GM19193 (cell line): ENCODE data around the gene GRIP2.

Experiments used
- POLR2A ChIP-seq: IDR thresholded peaks from 4 replicates; pipeline ENCODE4 v1.6.1; 2011; ENCODE audit not compliant: insufficient read depth, insufficient read length; ENCODE audit errors: extremely low read depth

The GRIP2 gene

DNA sequence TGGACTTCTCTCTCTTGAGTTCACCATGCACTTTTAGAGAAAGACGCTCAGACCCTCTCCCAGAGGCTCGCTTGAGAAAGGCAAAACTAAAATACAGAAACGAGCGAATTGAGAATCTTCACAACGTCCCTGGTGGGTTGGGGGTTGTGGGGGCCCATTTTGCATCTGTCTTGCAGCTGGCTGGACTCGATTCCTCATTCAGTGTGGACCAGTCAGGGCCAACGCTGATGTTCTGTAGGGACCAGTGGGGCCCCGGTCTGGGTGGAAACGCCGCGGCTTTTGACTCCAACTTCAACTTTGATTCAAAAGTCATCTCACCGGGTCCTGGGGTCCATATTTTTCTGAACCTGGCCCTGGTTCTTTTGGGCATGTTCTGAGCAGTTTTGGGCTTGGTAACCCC, 69.7 kb downstream of the GRIP2 start:
- no peak for TF ChIP-seq POLR2A

GRCh38 chr3:14468621-14468981, 71.5 kb downstream of the GRIP2 start:
- TF ChIP-seq POLR2A = no peak

DNA sequence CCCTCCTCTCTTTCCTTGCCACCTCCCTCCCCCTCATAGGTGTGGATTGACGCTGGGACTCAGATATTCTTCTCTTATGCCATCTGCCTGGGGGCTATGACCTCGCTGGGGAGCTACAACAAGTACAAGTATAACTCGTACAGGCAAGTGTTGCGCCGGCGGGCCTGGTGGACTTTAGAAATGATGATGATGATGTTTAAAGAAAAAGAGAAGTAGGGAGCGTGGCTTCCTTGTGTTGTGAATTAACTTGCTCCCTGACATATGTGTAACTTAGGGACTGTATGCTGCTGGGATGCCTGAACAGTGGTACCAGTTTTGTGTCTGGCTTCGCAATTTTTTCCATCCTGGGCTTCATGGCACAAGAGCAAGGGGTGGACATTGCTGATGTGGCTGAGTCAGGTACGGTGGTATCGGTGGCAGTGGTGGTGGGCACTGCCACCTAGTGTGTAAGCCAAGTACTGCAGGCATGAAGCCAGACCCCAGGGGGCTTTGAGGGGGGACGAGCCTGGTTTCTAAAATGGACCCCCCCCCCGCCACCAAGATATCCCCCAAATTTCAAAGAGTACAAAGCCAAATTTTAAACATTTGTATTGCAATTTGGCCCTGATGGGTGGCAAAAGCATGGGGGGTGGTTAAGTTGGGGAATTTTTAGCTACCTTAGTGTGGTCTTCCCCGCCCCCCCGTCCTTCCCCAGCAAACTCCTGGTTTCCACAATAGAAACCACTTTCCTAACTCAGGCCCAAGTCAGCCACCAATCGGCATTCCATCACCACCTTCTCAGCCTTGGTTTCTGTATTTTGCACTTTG, 72.1 kb downstream of the GRIP2 start:
- no peak for TF ChIP-seq POLR2A

DNA sequence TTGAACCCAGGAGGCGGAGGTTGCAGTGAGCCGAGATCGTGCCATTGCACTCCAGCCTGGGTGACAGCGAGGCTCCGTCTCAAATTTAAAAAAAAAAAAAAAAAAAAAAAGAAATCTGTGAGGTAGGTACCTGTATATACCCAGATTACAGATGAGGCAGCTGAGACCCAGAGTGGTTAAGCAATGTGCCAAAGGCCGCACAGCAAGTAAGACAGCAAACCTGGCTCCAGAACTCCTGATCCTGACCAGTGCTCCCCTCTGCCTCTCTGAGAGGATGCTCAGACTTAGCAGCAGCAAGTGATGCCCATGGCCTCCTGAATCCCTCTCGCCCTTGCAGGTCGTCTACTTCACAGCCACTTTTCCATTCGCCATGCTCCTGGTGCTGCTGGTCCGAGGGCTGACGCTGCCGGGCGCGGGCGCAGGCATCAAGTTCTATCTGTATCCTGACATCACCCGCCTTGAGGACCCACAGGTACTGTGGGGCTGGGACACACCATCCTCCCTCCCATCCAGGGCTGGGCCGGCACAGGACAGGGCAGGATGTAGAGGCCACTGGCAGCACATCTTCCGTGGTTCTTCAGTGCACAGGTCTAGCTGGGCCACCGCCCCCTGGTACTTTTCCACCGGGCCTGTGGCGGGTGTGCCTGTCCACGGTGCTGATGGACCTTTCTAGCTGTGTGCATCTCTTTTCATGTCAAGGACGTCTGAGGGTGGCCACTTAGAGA, 73.8 kb downstream of the GRIP2 start:
- TF ChIP-seq POLR2A = no peak

DNA sequence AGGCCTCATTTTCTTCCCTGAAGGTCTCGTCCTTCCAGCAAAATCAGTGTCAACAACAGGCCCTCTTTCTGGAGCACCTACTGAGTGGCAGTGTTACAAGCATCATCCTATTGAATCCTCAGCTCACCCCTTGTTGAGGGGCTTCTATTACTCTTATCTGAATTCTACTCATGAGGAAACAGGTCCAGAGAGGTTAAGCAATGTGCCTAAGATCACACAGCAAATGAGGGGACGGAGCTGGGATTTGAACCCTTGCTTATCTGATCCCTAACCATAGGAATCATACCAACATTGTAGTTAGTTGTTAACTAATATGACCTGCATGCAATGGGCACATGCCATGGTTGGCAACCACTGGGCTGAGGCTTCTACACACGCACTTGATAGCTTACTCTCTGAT, 74.7 kb downstream of the GRIP2 start:
- no peak for TF ChIP-seq POLR2A

GRCh38 chr3:14464521-14464920, 75.6 kb downstream of the GRIP2 start:
- TF ChIP-seq POLR2A = no peak

- no peak for TF ChIP-seq POLR2A
Measured at GRCh38 chr3:14464141-14464465, 76.0 kb downstream of the GRIP2 start.

GRCh38 chr3:14463330-14464140, 76.6 kb downstream of the GRIP2 start:
- no peak for TF ChIP-seq POLR2A

- no peak for TF ChIP-seq POLR2A
Measured at GRCh38 chr3:14462738-14463137, 77.4 kb downstream of the GRIP2 start.

DNA sequence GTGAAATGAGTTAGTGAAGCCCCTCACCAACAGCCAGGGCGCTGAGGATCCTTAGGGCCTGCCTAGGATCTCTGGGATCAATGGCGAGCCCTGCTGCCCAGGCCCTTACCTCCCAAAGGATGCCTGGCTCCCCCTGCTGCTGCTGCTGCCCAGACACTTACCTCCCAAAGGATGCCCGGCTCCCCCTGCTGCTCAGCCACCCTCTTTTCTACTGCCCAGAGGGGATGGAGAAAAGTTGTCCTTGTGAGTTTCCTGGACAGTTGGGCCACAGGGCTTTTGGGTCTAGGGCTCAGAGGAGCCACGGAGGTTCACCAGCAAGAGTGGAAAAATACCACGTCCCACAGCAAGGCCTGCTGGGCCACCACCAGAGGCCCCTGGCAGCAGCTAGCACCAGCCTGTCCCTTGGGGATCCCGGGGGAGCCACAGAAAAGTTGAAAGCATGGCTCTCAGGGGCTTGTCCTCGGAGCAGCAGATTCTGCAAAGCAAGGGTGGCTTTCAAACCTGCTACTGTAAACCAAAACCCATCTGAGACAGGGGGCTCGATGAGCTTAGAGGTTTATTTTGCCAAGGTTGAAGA, 78.3 kb downstream of the GRIP2 start:
- no peak for TF ChIP-seq POLR2A

DNA sequence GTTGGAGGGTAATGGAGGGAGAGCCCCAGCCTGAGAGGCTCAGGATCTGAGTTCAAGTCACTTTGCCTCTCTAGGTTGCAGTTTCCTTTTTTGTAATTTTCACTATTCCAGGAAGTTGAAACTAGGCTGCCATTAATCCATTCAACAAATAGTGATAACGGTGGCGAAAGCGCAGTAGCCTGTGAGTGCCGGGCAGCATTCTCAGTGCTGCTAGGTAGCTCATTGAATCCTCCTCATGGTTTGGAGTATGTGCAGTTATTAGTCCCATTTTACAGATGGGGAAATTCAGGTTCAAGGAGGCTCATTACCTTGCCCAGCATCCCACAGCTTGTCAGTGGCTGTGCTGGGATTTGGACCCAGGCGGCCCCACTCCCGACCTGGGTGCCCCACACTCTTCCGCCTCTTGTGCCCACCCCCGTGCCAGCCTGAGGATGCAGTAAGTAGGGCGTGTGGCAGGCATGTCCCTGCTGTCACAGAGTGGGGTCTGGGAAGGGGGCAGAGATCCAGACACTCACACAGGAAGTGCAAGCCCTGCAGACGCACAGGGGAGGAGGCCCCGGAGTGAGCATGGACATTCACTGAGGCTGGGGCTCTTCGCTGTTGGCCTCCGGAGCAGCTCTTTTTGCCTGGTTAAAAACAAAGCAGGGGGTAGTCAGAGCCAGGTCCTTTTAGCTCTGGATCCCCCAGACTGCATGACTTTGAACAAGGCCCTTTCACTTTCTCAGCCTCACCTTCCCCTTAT, 79.0 kb downstream of the GRIP2 start:
- TF ChIP-seq POLR2A = no peak

DNA sequence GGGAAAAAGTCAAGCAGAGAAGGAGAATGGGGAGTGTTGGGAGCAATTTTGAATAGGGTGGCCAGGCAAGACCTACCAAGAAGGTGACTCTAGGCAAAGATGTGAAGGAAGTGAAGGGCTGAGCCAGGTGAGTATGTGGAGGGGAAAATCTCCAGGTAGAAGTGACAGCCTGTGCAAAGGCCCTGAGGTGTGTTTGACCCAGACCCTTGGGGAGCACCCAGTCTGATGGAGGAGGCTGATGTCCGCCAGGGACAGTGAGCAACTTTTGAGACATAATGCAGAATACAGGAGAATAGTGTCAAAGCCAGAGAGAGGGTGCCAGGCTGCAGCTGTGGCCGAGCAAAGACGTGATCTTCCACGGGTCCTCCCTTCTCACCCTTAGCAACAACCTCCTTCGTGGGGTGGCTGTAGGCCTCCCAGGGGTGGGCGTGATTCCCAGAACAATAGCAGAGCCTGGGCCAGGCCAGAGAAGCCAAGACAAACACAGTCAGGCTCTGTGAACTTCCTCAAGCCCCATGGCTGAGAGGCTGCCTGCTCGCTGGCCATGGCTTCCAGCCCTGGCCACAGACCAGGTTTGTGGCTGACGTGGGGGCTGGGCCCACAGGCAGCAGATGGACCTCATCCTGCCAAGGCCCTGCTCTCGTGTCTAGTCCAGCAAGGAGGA, 79.7 kb downstream of the GRIP2 start:
- TF ChIP-seq POLR2A = no peak

GRCh38 chr3:14459787-14460186, 80.4 kb downstream of the GRIP2 start:
- TF ChIP-seq POLR2A = no peak

GRCh38 chr3:14459384-14459783, 80.8 kb downstream of the GRIP2 start:
- no peak for TF ChIP-seq POLR2A
